Mucosa of stomach (tissue), 1 donor: Measurements from ENCODE around the gene MIS18A.
"Not testable (repeated sequence)": the region's sequence is repeated elsewhere in the genome, so short reads cannot be mapped to it uniquely, and the experiment has no call there.

ENCODE experiments used
- H3K27me3 ChIP-seq: one replicate; pipeline ENCODE4 v1.7.0; 2013; ENCODE audit warnings: mild to moderate bottlenecking, low read length; ENCODE audit not compliant: control insufficient read depth, insufficient read depth
- H3K36me3 ChIP-seq: one replicate; pipeline ENCODE4 v1.7.0; 2013; ENCODE audit warnings: low read length; ENCODE audit not compliant: control insufficient read depth, insufficient read depth
- H3K4me1 ChIP-seq: one replicate; pipeline ENCODE4 v1.7.0; 2013; ENCODE audit warnings: mild to moderate bottlenecking, low read length; ENCODE audit not compliant: control insufficient read depth, insufficient read depth
- H3K4me3 ChIP-seq: one replicate; pipeline ENCODE4 v1.7.0; 2013; ENCODE audit warnings: low read length
- H3K9ac ChIP-seq: one replicate; pipeline ENCODE4 v1.7.0; 2013; ENCODE audit warnings: mild to moderate bottlenecking, low read length, moderate library complexity
- H3K9me3 ChIP-seq: one replicate; pipeline ENCODE4 v1.7.0; 2013; ENCODE audit warnings: mild to moderate bottlenecking, low read length, moderate library complexity; ENCODE audit not compliant: control insufficient read depth
- donor health status: Pancreatic carcinoma.

Gene MIS18A

DNA sequence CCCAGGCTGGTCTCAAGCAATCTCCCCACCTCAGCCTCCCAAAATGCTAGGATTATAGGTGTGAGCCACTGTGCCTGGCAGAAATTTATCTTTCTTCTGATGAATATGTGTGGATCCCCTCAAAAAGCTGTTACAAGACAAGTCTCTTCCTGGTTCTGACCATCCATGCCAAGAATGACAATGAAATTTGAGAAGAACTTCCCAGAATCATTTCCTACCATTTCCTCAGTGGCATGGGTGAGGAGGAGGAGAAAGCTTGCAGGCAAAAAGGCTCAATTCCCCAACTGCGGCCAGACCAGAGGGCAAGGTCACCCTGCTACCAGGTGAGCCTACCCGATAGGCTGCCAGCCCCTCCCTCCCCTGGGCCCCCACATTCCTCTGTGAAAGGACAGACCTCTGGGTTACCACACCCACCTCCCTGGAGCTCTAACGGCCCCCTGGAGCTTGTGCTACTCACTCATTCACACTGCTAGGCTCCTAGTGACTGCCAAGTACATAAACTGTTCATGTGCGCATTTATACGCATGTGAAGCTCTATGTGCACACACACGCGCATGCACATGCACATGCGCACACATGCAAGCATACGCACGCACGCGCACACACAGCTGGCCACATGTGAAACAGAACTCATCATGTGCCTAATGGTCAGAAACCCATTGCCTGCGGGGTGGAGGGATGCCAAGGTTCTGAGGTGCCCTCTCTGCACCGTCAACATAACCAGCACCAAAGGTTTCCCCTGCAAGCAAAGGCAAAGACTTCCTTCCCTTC lies 36.8 kb upstream of the MIS18A start:
- H3K36me3 ChIP-seq: peaks cover 4% of the 10 kb centered on the region
- no peaks in the 10 kb centered on the region for H3K27me3 ChIP-seq
- H3K9ac ChIP-seq: no peak overlapping the region
- no peaks in the 10 kb centered on the region for H3K9me3 ChIP-seq
- no peak overlapping the region for H3K4me3 ChIP-seq
- H3K4me1 ChIP-seq: no peaks in the 10 kb centered on the region

DNA sequence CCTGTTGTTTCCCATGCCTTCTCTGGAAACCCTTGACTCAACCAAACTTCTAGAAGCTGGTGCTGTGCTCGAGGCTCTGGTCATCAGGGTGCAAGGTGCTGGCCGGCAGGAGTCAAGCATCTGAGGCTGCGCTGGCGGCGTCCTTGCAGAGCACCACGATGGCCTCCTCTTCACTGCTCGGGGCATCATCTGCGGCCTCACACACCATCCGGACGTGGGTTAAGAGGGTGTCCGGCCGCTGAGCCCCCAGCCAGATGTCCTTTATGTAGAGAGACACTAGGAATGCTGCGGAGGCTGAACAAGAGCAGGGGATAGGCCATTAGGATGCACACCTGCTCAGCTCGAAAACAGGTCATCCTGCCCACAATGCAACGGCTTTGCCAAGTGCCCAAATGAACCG lies 36.0 kb upstream of the MIS18A start:
- no peaks in the 10 kb centered on the region for H3K27me3 ChIP-seq
- no peak overlapping the region for H3K9ac ChIP-seq
- H3K4me1 ChIP-seq: no peaks in the 10 kb centered on the region
- H3K36me3 ChIP-seq: peaks cover 4% of the 10 kb centered on the region
- H3K4me3 ChIP-seq: no peak overlapping the region
- H3K9me3 ChIP-seq: no peaks in the 10 kb centered on the region

DNA sequence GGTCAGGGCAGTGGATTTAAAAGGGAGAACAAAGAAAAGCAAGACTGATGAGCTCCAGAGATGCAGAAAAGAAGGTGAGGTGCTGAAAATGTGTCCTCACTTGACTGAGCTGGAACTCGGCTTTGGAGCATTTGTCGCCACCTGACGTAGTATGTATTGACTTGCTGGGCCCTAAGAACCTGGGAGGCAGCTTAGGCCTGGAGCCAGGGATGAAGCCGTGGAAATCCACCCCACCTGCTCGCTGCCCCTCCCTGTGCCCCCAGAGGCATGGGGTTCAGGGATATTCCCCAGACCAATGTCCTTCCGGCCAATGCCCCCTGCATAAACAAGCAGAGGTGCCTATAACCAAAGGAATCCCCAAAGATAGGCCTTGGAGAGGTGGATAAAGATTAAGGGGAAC lies 34.1 kb upstream of the MIS18A start:
- no peaks in the 10 kb centered on the region for H3K4me1 ChIP-seq
- H3K9me3 ChIP-seq: no peaks in the 10 kb centered on the region
- peaks cover 4% of the 10 kb centered on the region for H3K36me3 ChIP-seq
- no peak overlapping the region for H3K9ac ChIP-seq
- no peak overlapping the region for H3K4me3 ChIP-seq
- H3K27me3 ChIP-seq: no peaks in the 10 kb centered on the region

DNA sequence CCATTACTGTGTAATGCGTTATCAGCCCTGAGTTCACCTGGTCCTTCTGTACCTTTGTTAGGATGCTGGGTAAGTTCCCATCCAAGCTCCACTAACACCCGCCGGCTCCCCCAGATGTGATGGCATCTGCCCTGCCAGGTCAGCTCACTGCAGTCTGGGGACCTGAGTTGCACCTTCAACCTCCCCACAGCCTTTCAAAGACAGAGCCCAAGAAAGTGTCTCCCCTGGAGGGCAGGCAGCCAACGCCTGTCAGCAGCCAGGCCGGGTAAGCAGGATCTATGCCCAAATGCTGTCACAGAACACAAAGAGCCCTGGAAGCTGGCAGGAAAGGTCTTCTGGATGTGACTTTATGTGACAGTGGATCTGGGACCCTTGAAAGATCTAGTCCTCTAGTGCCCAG lies 33.5 kb upstream of the MIS18A start:
- Histone ChIP-seq H3K36me3 (peaks cover 4% of the 10 kb centered on the region), H3K4me3 (no peak overlapping the region), H3K27me3 (no peaks in the 10 kb centered on the region), H3K9me3 (no peaks in the 10 kb centered on the region), H3K4me1 (no peaks in the 10 kb centered on the region), H3K9ac (no peak overlapping the region)

DNA sequence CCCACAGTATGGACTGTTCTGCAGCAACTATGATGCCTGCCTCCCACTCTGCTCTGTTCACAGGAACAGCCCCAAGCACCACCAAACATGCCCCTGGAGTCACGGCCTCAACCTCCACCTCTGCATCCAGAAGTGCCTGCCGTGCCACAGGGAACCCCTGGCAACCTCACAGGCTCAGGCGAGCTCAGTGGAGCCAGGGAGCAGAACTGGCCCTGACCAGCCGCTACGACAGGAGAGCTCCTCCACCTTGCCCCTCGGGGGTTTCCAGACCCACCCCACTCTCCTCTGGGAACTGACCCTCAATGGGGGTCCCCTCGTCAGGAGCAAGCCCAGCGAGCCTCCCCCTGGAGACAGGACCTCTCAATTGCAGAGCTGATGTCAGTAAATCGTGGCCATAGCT lies 32.8 kb upstream of the MIS18A start:
- H3K9ac ChIP-seq: no peak overlapping the region
- no peaks in the 10 kb centered on the region for H3K4me1 ChIP-seq
- peaks cover 4% of the 10 kb centered on the region for H3K36me3 ChIP-seq
- H3K27me3 ChIP-seq: no peaks in the 10 kb centered on the region
- H3K9me3 ChIP-seq: no peaks in the 10 kb centered on the region
- H3K4me3 ChIP-seq: no peak overlapping the region

DNA sequence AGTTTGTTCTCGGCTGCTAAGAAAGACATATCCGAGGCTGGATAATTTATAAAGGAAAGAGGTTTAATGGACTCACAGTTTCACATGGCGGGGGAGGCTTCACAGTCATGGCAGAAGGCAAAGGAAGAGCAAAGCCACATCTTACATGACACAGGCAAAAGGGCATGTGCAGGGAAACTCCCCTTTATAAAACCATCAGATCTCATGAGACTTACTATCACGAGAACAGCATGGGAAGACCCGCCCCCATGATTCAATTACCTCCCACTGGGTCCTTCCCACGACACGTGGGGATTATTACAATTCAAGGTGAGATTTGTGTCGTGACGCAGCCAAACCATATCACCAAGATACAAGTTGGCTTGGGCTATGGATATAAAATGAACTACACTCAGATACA lies 32.1 kb upstream of the MIS18A start:
- H3K9ac ChIP-seq, H3K4me1 ChIP-seq, H3K36me3 ChIP-seq, H3K27me3 ChIP-seq, H3K9me3 ChIP-seq, H3K4me3 ChIP-seq: not testable (repeated sequence)

DNA sequence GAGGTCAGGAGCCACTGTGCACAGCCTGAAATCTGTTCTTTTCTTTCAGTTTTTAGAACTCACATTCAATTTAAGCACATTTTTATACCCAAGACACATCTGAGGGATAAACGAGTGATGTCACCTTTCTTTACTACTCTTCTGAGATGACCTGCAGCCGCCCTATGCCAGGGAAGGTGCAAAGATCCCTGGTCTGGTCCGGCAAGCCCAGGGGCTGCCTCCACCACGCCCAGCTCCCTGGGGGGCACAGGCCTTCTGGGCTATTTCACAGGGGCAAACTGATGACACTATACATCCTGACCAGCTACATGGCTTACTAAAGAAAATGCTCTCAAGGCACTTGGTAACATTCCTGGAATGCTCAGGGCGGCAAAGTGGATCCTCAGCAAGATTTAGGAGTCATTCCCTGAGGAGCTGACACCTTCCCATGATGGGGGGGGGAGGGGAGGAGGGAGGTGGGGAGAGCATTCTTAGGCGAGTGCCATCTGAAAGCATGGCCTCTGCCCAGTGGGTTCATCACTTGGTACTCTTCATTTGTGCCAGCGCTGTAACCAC lies 31.1 kb upstream of the MIS18A start:
- H3K9me3 ChIP-seq: no peaks in the 10 kb centered on the region
- H3K4me3 ChIP-seq: no peak overlapping the region
- H3K36me3 ChIP-seq: peaks cover 4% of the 10 kb centered on the region
- no peaks in the 10 kb centered on the region for H3K27me3 ChIP-seq
- no peaks in the 10 kb centered on the region for H3K4me1 ChIP-seq
- no peak overlapping the region for H3K9ac ChIP-seq

DNA sequence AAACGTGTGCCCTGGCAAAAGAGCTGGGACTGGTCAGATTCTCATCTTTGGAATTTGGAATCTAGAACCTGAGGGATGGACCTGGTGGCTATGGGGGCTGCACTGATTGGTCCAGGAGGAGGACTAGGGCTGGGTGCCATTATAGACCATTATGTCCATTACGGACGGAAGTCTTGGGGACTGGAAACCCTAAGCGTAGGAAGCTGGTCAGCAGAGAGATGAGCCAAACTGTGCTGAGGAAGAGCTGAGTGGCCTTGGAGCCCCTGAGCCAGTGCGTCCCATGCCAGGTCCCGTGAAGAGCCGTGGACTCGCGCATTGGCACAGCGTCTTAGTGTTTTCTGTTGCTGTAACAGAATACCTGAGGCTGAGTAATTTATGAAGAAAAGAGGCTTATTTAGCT lies 29.8 kb upstream of the MIS18A start:
- no peaks in the 10 kb centered on the region for H3K4me1 ChIP-seq
- H3K9me3 ChIP-seq: no peaks in the 10 kb centered on the region
- no peaks in the 10 kb centered on the region for H3K27me3 ChIP-seq
- H3K36me3 ChIP-seq: peaks cover 4% of the 10 kb centered on the region
- H3K9ac ChIP-seq: no peak overlapping the region
- no peak overlapping the region for H3K4me3 ChIP-seq

DNA sequence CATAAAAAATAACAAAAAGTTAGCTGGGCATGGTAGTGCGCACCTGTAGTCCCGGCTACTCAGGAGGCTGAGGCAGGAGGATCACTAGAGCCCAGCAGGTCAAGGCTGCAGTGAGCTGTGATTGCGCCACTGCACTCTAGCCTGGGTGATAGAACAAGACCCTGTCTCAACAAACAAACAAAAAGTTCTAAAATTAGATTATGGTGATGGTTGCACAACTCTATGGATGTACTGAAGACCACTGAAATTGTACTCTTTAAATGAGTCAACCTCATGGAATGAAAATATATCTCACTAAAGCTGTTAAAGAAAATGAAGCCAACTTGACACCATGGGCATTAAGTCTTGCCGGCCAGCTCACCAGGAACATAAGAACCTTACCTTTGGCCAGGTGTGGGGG lies 28.9 kb upstream of the MIS18A start:
- Histone ChIP-seq H3K9me3 (no peaks in the 10 kb centered on the region), H3K4me1 (no peaks in the 10 kb centered on the region), H3K4me3 (no peak overlapping the region), H3K36me3 (no peaks in the 10 kb centered on the region), H3K27me3 (no peaks in the 10 kb centered on the region), H3K9ac (no peak overlapping the region)

DNA sequence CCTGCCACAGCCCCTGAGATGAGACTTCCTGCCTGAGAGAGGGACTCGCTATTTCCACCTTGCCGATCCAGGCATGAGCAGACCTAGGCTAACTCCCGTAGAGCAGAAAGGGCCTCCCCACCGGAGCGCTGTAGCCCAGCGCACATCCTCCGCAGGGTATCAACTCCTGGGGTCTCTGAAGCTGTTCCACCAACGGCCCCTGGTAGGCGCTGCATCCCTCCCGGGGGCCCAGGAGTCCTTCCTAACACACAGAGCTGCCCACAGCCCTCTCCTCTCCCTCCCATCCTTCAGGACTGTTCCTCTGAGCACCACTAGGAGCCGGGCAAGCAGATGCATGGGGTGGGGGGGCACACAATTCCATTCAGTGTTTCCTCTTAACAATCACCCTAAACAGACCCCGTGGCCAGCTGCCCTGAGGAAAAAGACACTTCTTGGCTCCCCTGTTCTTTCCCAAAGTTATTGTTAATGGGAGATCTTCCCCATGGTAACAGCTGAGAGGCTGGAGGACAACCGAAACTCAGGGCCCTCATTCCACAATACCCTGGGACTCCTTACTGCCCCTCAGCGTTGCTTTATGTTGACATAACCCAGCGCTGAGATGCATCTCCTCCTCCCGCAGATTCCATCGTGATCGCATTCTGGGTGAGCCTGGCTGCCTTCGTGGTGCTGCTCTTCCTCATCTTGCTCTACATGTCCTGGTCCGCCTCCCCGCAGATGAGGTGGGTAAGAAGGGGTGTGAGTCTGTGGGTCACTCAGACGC lies 27.4 kb upstream of the MIS18A start:
- H3K4me3 ChIP-seq: no peak overlapping the region
- H3K9ac ChIP-seq: no peak overlapping the region
- no peaks in the 10 kb centered on the region for H3K4me1 ChIP-seq
- H3K36me3 ChIP-seq: no peaks in the 10 kb centered on the region
- H3K9me3 ChIP-seq: no peaks in the 10 kb centered on the region
- no peaks in the 10 kb centered on the region for H3K27me3 ChIP-seq

DNA sequence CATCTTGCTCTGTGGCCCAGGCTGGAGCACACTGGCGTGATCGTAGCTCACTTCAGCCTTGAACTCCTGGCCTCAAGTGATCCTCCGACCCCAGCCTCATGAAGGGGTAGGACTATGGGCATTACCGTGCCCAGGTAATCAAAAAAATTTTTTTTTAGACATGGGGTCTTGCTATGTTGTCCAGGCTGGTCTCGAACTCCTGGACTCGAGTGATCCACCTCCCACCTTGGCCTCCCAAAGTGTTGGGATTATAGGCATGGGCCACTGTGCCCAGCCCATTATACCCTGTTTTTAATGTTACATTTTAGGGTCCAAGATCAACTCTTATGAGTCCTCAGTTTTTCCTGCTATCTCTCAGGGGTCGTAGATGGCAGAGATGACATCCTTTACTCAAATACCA lies 26.1 kb upstream of the MIS18A start:
- H3K9me3 ChIP-seq: no peaks in the 10 kb centered on the region
- no peak overlapping the region for H3K4me3 ChIP-seq
- no peak overlapping the region for H3K9ac ChIP-seq
- H3K27me3 ChIP-seq: no peaks in the 10 kb centered on the region
- no peaks in the 10 kb centered on the region for H3K36me3 ChIP-seq
- no peaks in the 10 kb centered on the region for H3K4me1 ChIP-seq

DNA sequence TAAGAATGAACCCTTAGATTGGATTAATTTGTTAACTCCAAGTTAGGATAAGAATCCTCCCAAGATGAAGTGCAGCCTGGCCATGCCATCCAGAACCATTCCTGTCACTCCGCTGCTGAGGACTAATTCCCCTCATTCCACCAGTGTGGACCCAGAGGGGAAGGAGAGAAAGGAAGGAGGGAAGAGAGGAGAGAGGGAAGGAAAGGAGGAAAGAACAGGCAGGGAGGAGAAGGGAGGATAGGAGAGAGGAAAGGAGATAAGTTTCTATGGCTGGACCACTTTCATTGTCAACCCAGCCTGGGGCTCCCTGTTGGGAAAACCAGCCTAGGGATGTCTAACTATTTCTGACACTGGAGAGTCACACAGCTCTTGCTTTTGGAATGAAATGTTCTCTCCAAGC lies 24.5 kb upstream of the MIS18A start:
- no peaks in the 10 kb centered on the region for H3K4me1 ChIP-seq
- no peaks in the 10 kb centered on the region for H3K27me3 ChIP-seq
- no peaks in the 10 kb centered on the region for H3K36me3 ChIP-seq
- H3K4me3 ChIP-seq: no peak overlapping the region
- H3K9me3 ChIP-seq: no peaks in the 10 kb centered on the region
- no peak overlapping the region for H3K9ac ChIP-seq
